SK-N-MC (cell line): ENCODE results near the gene DCLK3.
A peak's percentile ranks its signal among the peaks of the same experiment; 100 is the strongest.

ENCODE experiments used
- DNase-seq: peaks from one replicate; pipeline ENCODE4 v3.0.0-alpha.2; 2011; ENCODE audit warnings: low read depth, low spot score
- H3K27ac ChIP-seq: fragments of 200-600 bp; sonication (generic); 2 replicates; pipeline ENCODE4 v1.5.1; 2016; ENCODE audit warnings: mixed run types
- H3K36me3 ChIP-seq: fragments of 200-600 bp; sonication (generic); 2 replicates; pipeline ENCODE4 v1.6.1; 2017; ENCODE audit warnings: antibody characterized with exemption, low read length, mixed read lengths; ENCODE audit not compliant: insufficient read depth
- H3K4me3 ChIP-seq: fragments of 200-600 bp; sonication (generic); 2 replicates; pipeline ENCODE4 v1.5.1; 2016
- H3K9ac ChIP-seq: fragments of 200-600 bp; sonication (generic); 2 replicates; pipeline ENCODE4 v1.8.0; 2017; ENCODE audit warnings: mixed run types, mixed read lengths; ENCODE audit not compliant: insufficient read length
- H3K9me3 ChIP-seq: fragments of 200-600 bp; sonication (generic); 2 replicates; pipeline ENCODE4 v1.6.1; 2017; ENCODE audit warnings: low read depth, mild to moderate bottlenecking, antibody characterized with exemption, low read length, moderate library complexity, mixed read lengths
- EZH2 ChIP-seq: fragments of 200-600 bp; sonication (generic); IDR thresholded peaks from one replicate; pipeline ENCODE4 v1.6.1; 2017; ENCODE audit warnings: antibody characterized with exemption
- FOXP2 ChIP-seq: optimal IDR thresholded peaks from 2 replicates; pipeline ENCODE3; 2011; ENCODE audit warnings: mild to moderate bottlenecking, moderate library complexity; ENCODE audit not compliant: insufficient read depth; ENCODE audit errors: extremely low read length, control extremely low read depth
- POLR2AphosphoS5 ChIP-seq: IDR thresholded peaks from 2 replicates; pipeline ENCODE4 v1.6.1; 2012; ENCODE audit warnings: mild to moderate bottlenecking, low read depth, low read length, borderline replicate concordance

The DCLK3 gene

GRCh38 chr3:36763850-36764703, at the start of gene DCLK3:
TSS of gene DCLK3 (minus strand) at chr3:36764553. CDS start at chr3:36764263, 290 bp downstream.
- Histone ChIP-seq H3K9ac (no peak within 1 kb of the TSS), H3K36me3 (no peaks in the 10 kb centered on the region), H3K9me3 (no peaks in the 10 kb centered on the region), H3K4me3 (peak within 1 kb of the TSS; percentile 58), H3K27ac (no peak within 1 kb of the TSS)
- no peak for DNase-seq
- TF ChIP-seq EZH2 (no peak), FOXP2 (no peak), POLR2AphosphoS5 (no peak)

GRCh38 chr3:36813305-36813704, 49.0 kb upstream of the DCLK3 start:
- TF ChIP-seq FOXP2 (no peak), POLR2AphosphoS5 (no peak), EZH2 (no peak)
- Histone ChIP-seq H3K36me3 (no peaks in the 10 kb centered on the region), H3K9ac (no peak overlapping the region), H3K27ac (no peak overlapping the region), H3K9me3 (no peaks in the 10 kb centered on the region), H3K4me3 (no peak overlapping the region)
- DNase-seq: peak; percentile 0

GRCh38 chr3:36812240-36812639, 47.9 kb upstream of the DCLK3 start:
- no peak for DNase-seq
- H3K36me3 ChIP-seq: no peaks in the 10 kb centered on the region
- no peak overlapping the region for H3K4me3 ChIP-seq
- no peaks in the 10 kb centered on the region for H3K9me3 ChIP-seq
- H3K9ac ChIP-seq: no peak overlapping the region
- no peak overlapping the region for H3K27ac ChIP-seq
- TF ChIP-seq FOXP2: no peak
- TF ChIP-seq EZH2: no peak
- no peak for TF ChIP-seq POLR2AphosphoS5

GRCh38 chr3:36811768-36812167, 47.4 kb upstream of the DCLK3 start:
- Histone ChIP-seq H3K9ac (no peak overlapping the region), H3K4me3 (no peak overlapping the region), H3K9me3 (no peaks in the 10 kb centered on the region), H3K36me3 (no peaks in the 10 kb centered on the region), H3K27ac (no peak overlapping the region)
- DNase-seq: no peak
- TF ChIP-seq POLR2AphosphoS5: no peak

- no peak overlapping the region for H3K4me3 ChIP-seq
- H3K9ac ChIP-seq: no peak overlapping the region
- no peak overlapping the region for H3K27ac ChIP-seq
- H3K9me3 ChIP-seq: no peaks in the 10 kb centered on the region
- no peaks in the 10 kb centered on the region for H3K36me3 ChIP-seq
- no peak for DNase-seq
- TF ChIP-seq FOXP2 (no peak), EZH2 (no peak), POLR2AphosphoS5 (no peak)
These were observed 40.1 kb upstream of the DCLK3 start for GRCh38 chr3:36804295-36805055.

- H3K9me3 ChIP-seq: no peaks in the 10 kb centered on the region
- H3K27ac ChIP-seq: no peak overlapping the region
- no peak overlapping the region for H3K4me3 ChIP-seq
- no peak for TF ChIP-seq POLR2AphosphoS5
- TF ChIP-seq FOXP2: no peak
- no peak for TF ChIP-seq EZH2
- no peak overlapping the region for H3K9ac ChIP-seq
- no peak for DNase-seq
- H3K36me3 ChIP-seq: no peaks in the 10 kb centered on the region
These were observed 38.9 kb upstream of the DCLK3 start for GRCh38 chr3:36803091-36803791.

- no peaks in the 10 kb centered on the region for H3K36me3 ChIP-seq
- no peak for DNase-seq
- TF ChIP-seq POLR2AphosphoS5: no peak
- no peak for TF ChIP-seq EZH2
- no peak for TF ChIP-seq FOXP2
- H3K27ac ChIP-seq: no peak overlapping the region
- no peak overlapping the region for H3K4me3 ChIP-seq
- no peak overlapping the region for H3K9ac ChIP-seq
- H3K9me3 ChIP-seq: no peaks in the 10 kb centered on the region
These were observed 36.3 kb upstream of the DCLK3 start for GRCh38 chr3:36800533-36801116.

- no peak for TF ChIP-seq FOXP2
- TF ChIP-seq POLR2AphosphoS5: no peak
- no peak for TF ChIP-seq EZH2
- Histone ChIP-seq H3K9me3 (no peaks in the 10 kb centered on the region), H3K9ac (no peak overlapping the region), H3K36me3 (no peaks in the 10 kb centered on the region), H3K27ac (no peak overlapping the region), H3K4me3 (no peak overlapping the region)
- no peak for DNase-seq
These were observed 32.5 kb upstream of the DCLK3 start for GRCh38 chr3:36796881-36797280.
